WTC11 (cell line): ENCODE results near the gene CLEC7A. TPM values are rescaled to one million over a fixed set of nuclear protein-coding genes. Genes with fewer than 3 reads are reported as not detected.

ENCODE experiments used
- ATAC-seq: fragments of 200-7000 bp; cut with Tn5 transposase; 2 replicates; pipeline ENCODE4 v1.10.0; 2021; ENCODE audit warnings: mild to moderate bottlenecking, moderate library complexity
- CTCF ChIA-PET: fragments of 300-600 bp; sonication (Branson Sonifier 250); formaldehyde crosslinking; loops from one replicate; lab custom pipeline; 2021; ENCODE audit warnings: antibody characterized with exemption; lab: Charles Lee
- POLR2A ChIA-PET: fragments of 350-600 bp; sonication (Branson Sonifier 250); formaldehyde crosslinking; loops from one replicate; lab custom pipeline; 2021; ENCODE audit warnings: antibody characterized with exemption; lab: Charles Lee
- DNase-seq: peaks from one replicate; pipeline ENCODE4 v3.0.0; 2021; ENCODE audit warnings: low spot score
- H3K27ac Mint-ChIP-seq: 2 replicates; pipeline ENCODE4 v1.8.0; 2021; ENCODE audit warnings: mixed read lengths
- H3K27me3 Mint-ChIP-seq: 2 replicates; pipeline ENCODE4 v1.8.0; 2021; ENCODE audit warnings: low read depth, mild to moderate bottlenecking, moderate library complexity, mixed read lengths
- H3K36me3 Mint-ChIP-seq: 2 replicates; pipeline ENCODE4 v1.8.0; 2021; ENCODE audit warnings: mixed read lengths
- H3K4me1 Mint-ChIP-seq: 2 replicates; pipeline ENCODE4 v1.8.0; 2022; ENCODE audit warnings: mixed read lengths
- H3K4me3 Mint-ChIP-seq: 2 replicates; pipeline ENCODE4 v1.8.0; 2021; ENCODE audit warnings: mild to moderate bottlenecking, moderate library complexity, mixed read lengths
- H3K9me3 Mint-ChIP-seq: 2 replicates; pipeline ENCODE4 v1.8.0; 2021; ENCODE audit warnings: mixed read lengths
- CREB1 ChIP-seq: sonication (generic); formaldehyde crosslinking; IDR thresholded peaks from 2 replicates; pipeline ENCODE4 v1.8.0; 2023; ENCODE audit warnings: mild to moderate bottlenecking, missing genetic modification reagents
- CREM ChIP-seq: sonication (generic); formaldehyde crosslinking; IDR thresholded peaks from 2 replicates; pipeline ENCODE4 v1.8.1; 2022; ENCODE audit warnings: mild to moderate bottlenecking, missing genetic modification reagents, moderate library complexity
- IRF2 ChIP-seq: sonication (generic); formaldehyde crosslinking; IDR thresholded peaks from 2 replicates; pipeline ENCODE4 v1.8.0; 2022; ENCODE audit warnings: low read depth, missing genetic modification reagents, borderline replicate concordance
- MYBL2 ChIP-seq: sonication (generic); formaldehyde crosslinking; IDR thresholded peaks from 2 replicates; pipeline ENCODE4 v1.8.1; 2023; ENCODE audit warnings: mild to moderate bottlenecking, moderate library complexity, missing genetic modification reagents
- NFATC4 ChIP-seq: fragments of 250-450 bp; sonication (Bioruptor Pico); IDR thresholded peaks from 2 replicates; pipeline ENCODE4 v1.9.0; 2021; ENCODE audit warnings: mild to moderate bottlenecking
- NR2C2 ChIP-seq: sonication (generic); formaldehyde crosslinking; IDR thresholded peaks from 2 replicates; pipeline ENCODE4 v1.8.0; 2022; ENCODE audit warnings: mild to moderate bottlenecking, missing genetic modification reagents
- SP1 ChIP-seq: sonication (generic); formaldehyde crosslinking; conservative IDR thresholded peaks from 2 replicates; pipeline ENCODE4 v1.8.1; 2022; ENCODE audit warnings: missing genetic modification reagents
- TP53 ChIP-seq: sonication (generic); formaldehyde crosslinking; IDR thresholded peaks from 2 replicates; pipeline ENCODE4 v1.8.1; 2023; ENCODE audit warnings: mild to moderate bottlenecking, missing genetic modification reagents
- ZNF138 ChIP-seq: sonication (generic); formaldehyde crosslinking; conservative IDR thresholded peaks from 2 replicates; pipeline ENCODE4 v1.8.1; 2022; ENCODE audit warnings: mild to moderate bottlenecking, moderate library complexity, missing genetic modification reagents
- ZNF232 ChIP-seq: sonication (generic); formaldehyde crosslinking; IDR thresholded peaks from 2 replicates; pipeline ENCODE4 v1.8.0; 2022; ENCODE audit warnings: mild to moderate bottlenecking, missing genetic modification reagents
- ZNF263 ChIP-seq: sonication (generic); formaldehyde crosslinking; IDR thresholded peaks from 2 replicates; pipeline ENCODE4 v1.8.1; 2022; ENCODE audit warnings: low read depth, mild to moderate bottlenecking, moderate library complexity, missing genetic modification reagents
- total RNA-seq: library from RNA; stranded (reverse); gene quantifications from 3 replicates; pipeline ENCODE4 v1.2.3, GENCODE V29; 2021
- TF ChIP-seq, protein P1 (sequence below): sonication (generic); formaldehyde crosslinking; IDR thresholded peaks from 2 replicates; pipeline ENCODE4 v1.8.1; 2022; ENCODE audit warnings: mild to moderate bottlenecking, missing genetic modification reagents, moderate library complexity, borderline replicate concordance
- TF ChIP-seq, protein P2 (sequence below): sonication (generic); formaldehyde crosslinking; conservative IDR thresholded peaks from 2 replicates; pipeline ENCODE4 v1.8.1; 2023; ENCODE audit warnings: mild to moderate bottlenecking, low read depth, missing genetic modification reagents, moderate library complexity
- TF ChIP-seq, protein P3 (sequence below): sonication (generic); formaldehyde crosslinking; conservative IDR thresholded peaks from 2 replicates; pipeline ENCODE4 v1.8.1; 2022; ENCODE audit warnings: mild to moderate bottlenecking, missing genetic modification reagents
- TF ChIP-seq, protein P4 (sequence below): fragments of 250-450 bp; sonication (Bioruptor Pico); IDR thresholded peaks from 2 replicates; pipeline ENCODE4 v1.9.0; 2021; ENCODE audit warnings: mild to moderate bottlenecking, borderline replicate concordance
- TF ChIP-seq, protein P5 (sequence below): sonication (generic); formaldehyde crosslinking; IDR thresholded peaks from 2 replicates; pipeline ENCODE4 v1.8.1; 2022; ENCODE audit warnings: low read depth, missing genetic modification reagents, borderline replicate concordance
- TF ChIP-seq, protein P6 (sequence below): sonication (generic); formaldehyde crosslinking; IDR thresholded peaks from 2 replicates; pipeline ENCODE4 v1.8.1; 2022; ENCODE audit warnings: mild to moderate bottlenecking, moderate library complexity, missing genetic modification reagents
- TF ChIP-seq, protein P7 (sequence below): fragments of 250-450 bp; sonication (Bioruptor Pico); IDR thresholded peaks from 2 replicates; pipeline ENCODE4 v2.1.2; 2022; ENCODE audit warnings: mild to moderate bottlenecking, moderate library complexity
- TF ChIP-seq, protein P8 (sequence below): sonication (generic); formaldehyde crosslinking; IDR thresholded peaks from 2 replicates; pipeline ENCODE4 v1.8.0; 2023; ENCODE audit warnings: mild to moderate bottlenecking, missing genetic modification reagents

Gene CLEC7A
- total RNA-seq, 1 experiment from 2014 or later: 0.48 TPM

DNA sequence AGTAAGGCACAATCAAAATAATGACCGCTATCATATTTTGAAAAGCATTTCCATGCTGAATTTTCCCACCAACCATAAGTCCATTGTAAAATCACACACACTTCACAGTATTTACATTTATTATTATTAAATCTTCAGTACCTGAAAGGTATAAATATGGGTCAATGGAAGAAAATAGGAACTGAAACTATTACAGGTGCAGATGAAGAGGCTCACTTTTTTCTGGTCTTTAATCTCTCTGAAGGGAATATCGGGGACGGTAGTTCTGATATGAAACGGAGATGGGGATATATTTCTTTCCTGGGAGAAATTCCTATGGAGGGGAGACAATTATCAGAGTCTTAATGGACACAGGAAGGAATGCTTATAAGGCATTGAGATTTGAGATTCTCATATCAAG, 59.6 kb downstream of the CLEC7A start (continued):
- no peak for TF ChIP-seq ZNF232 (CRISPR knock-in tag)
- TF ChIP-seq NFATC4: no peak
- TF ChIP-seq SP1: no peak
- TF ChIP-seq, protein P1, sequence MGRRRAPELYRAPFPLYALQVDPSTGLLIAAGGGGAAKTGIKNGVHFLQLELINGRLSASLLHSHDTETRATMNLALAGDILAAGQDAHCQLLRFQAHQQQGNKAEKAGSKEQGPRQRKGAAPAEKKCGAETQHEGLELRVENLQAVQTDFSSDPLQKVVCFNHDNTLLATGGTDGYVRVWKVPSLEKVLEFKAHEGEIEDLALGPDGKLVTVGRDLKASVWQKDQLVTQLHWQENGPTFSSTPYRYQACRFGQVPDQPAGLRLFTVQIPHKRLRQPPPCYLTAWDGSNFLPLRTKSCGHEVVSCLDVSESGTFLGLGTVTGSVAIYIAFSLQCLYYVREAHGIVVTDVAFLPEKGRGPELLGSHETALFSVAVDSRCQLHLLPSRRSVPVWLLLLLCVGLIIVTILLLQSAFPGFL (CRISPR knock-in tag): no peak
- TF ChIP-seq, protein P2, sequence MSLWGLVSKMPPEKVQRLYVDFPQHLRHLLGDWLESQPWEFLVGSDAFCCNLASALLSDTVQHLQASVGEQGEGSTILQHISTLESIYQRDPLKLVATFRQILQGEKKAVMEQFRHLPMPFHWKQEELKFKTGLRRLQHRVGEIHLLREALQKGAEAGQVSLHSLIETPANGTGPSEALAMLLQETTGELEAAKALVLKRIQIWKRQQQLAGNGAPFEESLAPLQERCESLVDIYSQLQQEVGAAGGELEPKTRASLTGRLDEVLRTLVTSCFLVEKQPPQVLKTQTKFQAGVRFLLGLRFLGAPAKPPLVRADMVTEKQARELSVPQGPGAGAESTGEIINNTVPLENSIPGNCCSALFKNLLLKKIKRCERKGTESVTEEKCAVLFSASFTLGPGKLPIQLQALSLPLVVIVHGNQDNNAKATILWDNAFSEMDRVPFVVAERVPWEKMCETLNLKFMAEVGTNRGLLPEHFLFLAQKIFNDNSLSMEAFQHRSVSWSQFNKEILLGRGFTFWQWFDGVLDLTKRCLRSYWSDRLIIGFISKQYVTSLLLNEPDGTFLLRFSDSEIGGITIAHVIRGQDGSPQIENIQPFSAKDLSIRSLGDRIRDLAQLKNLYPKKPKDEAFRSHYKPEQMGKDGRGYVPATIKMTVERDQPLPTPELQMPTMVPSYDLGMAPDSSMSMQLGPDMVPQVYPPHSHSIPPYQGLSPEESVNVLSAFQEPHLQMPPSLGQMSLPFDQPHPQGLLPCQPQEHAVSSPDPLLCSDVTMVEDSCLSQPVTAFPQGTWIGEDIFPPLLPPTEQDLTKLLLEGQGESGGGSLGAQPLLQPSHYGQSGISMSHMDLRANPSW: no peak
- TF ChIP-seq ZNF138 (CRISPR knock-in tag): no peak
- TF ChIP-seq NR2C2 (CRISPR knock-in tag): no peak

DNA sequence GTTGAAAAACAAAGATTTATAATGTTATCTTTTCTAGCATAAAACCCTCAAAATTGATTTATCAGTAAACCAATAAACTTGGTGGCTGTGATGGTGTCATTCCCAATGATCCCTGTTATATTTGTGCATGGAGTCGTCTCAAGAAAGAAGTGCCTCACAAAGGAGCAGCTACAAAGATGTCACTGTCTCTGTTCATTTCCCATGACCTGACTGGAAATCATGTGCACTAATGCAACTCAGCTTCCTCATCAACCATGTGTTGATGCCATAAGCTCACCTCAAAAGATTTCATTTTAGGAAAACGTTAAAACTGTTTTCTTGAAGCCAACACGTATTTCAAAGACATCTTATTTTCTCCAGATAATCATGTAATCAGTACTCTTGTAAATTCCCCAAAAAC, 60.0 kb downstream of the CLEC7A start:
- Mint-ChIP-seq H3K9me3 (no peaks in the 10 kb centered on the region), H3K4me3 (no peak overlapping the region), H3K36me3 (no peaks in the 10 kb centered on the region), H3K27me3 (no peaks in the 10 kb centered on the region), H3K4me1 (peaks cover 16% of the 10 kb centered on the region), H3K27ac (no peak overlapping the region)
- CTCF ChIA-PET: no interaction called here
- POLR2A ChIA-PET: no interaction called here
- DNase-seq (no peak), ATAC-seq (no peak)
- no peak for TF ChIP-seq TP53 (CRISPR knock-in tag)
- no peak for TF ChIP-seq ZNF263 (CRISPR knock-in tag)
- TF ChIP-seq, protein P3, sequence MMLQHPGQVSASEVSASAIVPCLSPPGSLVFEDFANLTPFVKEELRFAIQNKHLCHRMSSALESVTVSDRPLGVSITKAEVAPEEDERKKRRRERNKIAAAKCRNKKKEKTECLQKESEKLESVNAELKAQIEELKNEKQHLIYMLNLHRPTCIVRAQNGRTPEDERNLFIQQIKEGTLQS (CRISPR knock-in tag): no peak
- TF ChIP-seq, protein P4, sequence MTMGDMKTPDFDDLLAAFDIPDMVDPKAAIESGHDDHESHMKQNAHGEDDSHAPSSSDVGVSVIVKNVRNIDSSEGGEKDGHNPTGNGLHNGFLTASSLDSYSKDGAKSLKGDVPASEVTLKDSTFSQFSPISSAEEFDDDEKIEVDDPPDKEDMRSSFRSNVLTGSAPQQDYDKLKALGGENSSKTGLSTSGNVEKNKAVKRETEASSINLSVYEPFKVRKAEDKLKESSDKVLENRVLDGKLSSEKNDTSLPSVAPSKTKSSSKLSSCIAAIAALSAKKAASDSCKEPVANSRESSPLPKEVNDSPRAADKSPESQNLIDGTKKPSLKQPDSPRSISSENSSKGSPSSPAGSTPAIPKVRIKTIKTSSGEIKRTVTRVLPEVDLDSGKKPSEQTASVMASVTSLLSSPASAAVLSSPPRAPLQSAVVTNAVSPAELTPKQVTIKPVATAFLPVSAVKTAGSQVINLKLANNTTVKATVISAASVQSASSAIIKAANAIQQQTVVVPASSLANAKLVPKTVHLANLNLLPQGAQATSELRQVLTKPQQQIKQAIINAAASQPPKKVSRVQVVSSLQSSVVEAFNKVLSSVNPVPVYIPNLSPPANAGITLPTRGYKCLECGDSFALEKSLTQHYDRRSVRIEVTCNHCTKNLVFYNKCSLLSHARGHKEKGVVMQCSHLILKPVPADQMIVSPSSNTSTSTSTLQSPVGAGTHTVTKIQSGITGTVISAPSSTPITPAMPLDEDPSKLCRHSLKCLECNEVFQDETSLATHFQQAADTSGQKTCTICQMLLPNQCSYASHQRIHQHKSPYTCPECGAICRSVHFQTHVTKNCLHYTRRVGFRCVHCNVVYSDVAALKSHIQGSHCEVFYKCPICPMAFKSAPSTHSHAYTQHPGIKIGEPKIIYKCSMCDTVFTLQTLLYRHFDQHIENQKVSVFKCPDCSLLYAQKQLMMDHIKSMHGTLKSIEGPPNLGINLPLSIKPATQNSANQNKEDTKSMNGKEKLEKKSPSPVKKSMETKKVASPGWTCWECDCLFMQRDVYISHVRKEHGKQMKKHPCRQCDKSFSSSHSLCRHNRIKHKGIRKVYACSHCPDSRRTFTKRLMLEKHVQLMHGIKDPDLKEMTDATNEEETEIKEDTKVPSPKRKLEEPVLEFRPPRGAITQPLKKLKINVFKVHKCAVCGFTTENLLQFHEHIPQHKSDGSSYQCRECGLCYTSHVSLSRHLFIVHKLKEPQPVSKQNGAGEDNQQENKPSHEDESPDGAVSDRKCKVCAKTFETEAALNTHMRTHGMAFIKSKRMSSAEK (CRISPR knock-in tag): no peak
- TF ChIP-seq MYBL2 (CRISPR knock-in tag): no peak

DNA sequence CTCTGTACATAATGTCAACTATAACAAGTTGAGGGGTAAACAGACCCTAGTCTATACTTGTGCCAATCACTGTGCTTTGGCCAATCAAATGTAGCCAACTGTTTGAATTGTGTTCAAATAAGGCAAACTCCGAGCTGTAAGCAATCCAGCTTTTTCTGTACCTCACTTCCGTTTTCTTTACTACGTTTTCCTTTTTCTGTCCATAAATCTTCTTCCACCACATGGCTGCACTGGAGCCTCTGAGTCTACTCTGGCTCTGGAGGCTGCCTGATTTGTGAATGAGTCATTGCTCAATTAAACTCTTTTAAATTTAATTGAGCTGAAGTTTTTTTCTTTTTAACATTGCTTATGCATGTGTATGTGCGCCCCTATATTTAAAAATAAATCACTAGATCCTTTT, 60.9 kb downstream of the CLEC7A start:
- no peaks in the 10 kb centered on the region for H3K27me3 Mint-ChIP-seq
- ChIA-PET POLR2A (no interaction called here), CTCF (interaction anchor here (1.9 kb wide), 1 partner anchor 59 kb away, joined by 5 read pairs; the partner anchor contains the start of gene CLEC12B)
- peaks cover 17% of the 10 kb centered on the region for H3K4me1 Mint-ChIP-seq
- no peaks in the 10 kb centered on the region for H3K36me3 Mint-ChIP-seq
- no peaks in the 10 kb centered on the region for H3K9me3 Mint-ChIP-seq
- ATAC-seq: no peak
- no peak overlapping the region for H3K27ac Mint-ChIP-seq
- no peak for DNase-seq
- no peak overlapping the region for H3K4me3 Mint-ChIP-seq
- TF ChIP-seq, protein P5, sequence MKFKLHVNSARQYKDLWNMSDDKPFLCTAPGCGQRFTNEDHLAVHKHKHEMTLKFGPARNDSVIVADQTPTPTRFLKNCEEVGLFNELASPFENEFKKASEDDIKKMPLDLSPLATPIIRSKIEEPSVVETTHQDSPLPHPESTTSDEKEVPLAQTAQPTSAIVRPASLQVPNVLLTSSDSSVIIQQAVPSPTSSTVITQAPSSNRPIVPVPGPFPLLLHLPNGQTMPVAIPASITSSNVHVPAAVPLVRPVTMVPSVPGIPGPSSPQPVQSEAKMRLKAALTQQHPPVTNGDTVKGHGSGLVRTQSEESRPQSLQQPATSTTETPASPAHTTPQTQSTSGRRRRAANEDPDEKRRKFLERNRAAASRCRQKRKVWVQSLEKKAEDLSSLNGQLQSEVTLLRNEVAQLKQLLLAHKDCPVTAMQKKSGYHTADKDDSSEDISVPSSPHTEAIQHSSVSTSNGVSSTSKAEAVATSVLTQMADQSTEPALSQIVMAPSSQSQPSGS (CRISPR knock-in tag): no peak
- TF ChIP-seq, protein P6, sequence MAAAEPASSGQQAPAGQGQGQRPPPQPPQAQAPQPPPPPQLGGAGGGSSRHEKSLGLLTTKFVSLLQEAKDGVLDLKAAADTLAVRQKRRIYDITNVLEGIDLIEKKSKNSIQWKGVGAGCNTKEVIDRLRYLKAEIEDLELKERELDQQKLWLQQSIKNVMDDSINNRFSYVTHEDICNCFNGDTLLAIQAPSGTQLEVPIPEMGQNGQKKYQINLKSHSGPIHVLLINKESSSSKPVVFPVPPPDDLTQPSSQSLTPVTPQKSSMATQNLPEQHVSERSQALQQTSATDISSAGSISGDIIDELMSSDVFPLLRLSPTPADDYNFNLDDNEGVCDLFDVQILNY (CRISPR knock-in tag): no peak
- no peak for TF ChIP-seq CREB1
- no peak for TF ChIP-seq CREM (CRISPR knock-in tag)
- TF ChIP-seq MYBL2 (CRISPR knock-in tag): no peak
- TF ChIP-seq, protein P7, sequence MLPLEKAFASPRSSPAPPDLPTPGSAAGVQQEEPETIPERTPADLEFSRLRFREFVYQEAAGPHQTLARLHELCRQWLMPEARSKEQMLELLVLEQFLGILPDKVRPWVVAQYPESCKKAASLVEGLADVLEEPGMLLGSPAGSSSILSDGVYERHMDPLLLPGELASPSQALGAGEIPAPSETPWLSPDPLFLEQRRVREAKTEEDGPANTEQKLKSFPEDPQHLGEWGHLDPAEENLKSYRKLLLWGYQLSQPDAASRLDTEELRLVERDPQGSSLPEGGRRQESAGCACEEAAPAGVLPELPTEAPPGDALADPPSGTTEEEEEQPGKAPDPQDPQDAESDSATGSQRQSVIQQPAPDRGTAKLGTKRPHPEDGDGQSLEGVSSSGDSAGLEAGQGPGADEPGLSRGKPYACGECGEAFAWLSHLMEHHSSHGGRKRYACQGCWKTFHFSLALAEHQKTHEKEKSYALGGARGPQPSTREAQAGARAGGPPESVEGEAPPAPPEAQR (CRISPR knock-in tag): no peak
- TF ChIP-seq IRF2 (CRISPR knock-in tag): no peak
- TF ChIP-seq, protein P8, sequence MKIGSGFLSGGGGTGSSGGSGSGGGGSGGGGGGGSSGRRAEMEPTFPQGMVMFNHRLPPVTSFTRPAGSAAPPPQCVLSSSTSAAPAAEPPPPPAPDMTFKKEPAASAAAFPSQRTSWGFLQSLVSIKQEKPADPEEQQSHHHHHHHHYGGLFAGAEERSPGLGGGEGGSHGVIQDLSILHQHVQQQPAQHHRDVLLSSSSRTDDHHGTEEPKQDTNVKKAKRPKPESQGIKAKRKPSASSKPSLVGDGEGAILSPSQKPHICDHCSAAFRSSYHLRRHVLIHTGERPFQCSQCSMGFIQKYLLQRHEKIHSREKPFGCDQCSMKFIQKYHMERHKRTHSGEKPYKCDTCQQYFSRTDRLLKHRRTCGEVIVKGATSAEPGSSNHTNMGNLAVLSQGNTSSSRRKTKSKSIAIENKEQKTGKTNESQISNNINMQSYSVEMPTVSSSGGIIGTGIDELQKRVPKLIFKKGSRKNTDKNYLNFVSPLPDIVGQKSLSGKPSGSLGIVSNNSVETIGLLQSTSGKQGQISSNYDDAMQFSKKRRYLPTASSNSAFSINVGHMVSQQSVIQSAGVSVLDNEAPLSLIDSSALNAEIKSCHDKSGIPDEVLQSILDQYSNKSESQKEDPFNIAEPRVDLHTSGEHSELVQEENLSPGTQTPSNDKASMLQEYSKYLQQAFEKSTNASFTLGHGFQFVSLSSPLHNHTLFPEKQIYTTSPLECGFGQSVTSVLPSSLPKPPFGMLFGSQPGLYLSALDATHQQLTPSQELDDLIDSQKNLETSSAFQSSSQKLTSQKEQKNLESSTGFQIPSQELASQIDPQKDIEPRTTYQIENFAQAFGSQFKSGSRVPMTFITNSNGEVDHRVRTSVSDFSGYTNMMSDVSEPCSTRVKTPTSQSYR: no peak
